GM19452 (cell line): Measurements from ENCODE around the gene ODR4.
"Not testable (repeated sequence)": the region's sequence is repeated elsewhere in the genome, so short reads cannot be mapped to it uniquely, and the experiment has no call there.

Experiments
- ATAC-seq: cut with Tn5 transposase; IDR thresholded peaks from one replicate; pipeline ENCODE4 v1.9.1; 2021; ENCODE audit not compliant: unreplicated experiment

ODR4 gene

GRCh38 chr1:186420923-186421322 is 45.3 kb downstream of the ODR4 start:
- peak; percentile 81 for ATAC-seq

- no peak for ATAC-seq
These were observed 45.8 kb downstream of the ODR4 start for GRCh38 chr1:186421446-186421845.

- ATAC-seq = no peak
These were observed 48.9 kb downstream of the ODR4 start for GRCh38 chr1:186424539-186424938.

GRCh38 chr1:186426118-186426517 is 50.5 kb downstream of the ODR4 start:
- ATAC-seq = no peak

GRCh38 chr1:186429017-186429416 is 53.4 kb downstream of the ODR4 start:
- no peak for ATAC-seq

GRCh38 chr1:186435336-186435735 is 59.7 kb downstream of the ODR4 start:
- no peak for ATAC-seq

- ATAC-seq = no peak
These were observed 62.9 kb downstream of the ODR4 start for GRCh38 chr1:186438567-186438966.

- ATAC-seq = no peak
These were observed 64.9 kb downstream of the ODR4 start for GRCh38 chr1:186440584-186440983.

GRCh38 chr1:186442651-186443375 is 67.2 kb downstream of the ODR4 start:
- ATAC-seq = no peak

- ATAC-seq = no peak
These were observed 68.0 kb downstream of the ODR4 start for GRCh38 chr1:186443638-186444037.

GRCh38 chr1:186446152-186446551 is 70.5 kb downstream of the ODR4 start:
- ATAC-seq = no peak

- ATAC-seq = no peak
These were observed 79.3 kb downstream of the ODR4 start for GRCh38 chr1:186454981-186455380.

- ATAC-seq = no peak
These were observed 81.2 kb downstream of the ODR4 start for GRCh38 chr1:186456729-186457255.

GRCh38 chr1:186459161-186459560 is 83.5 kb downstream of the ODR4 start:
- ATAC-seq = not testable (repeated sequence)

- no peak for ATAC-seq
These were observed 85.4 kb downstream of the ODR4 start, which contains the start of gene PDC for GRCh38 chr1:186461014-186461413. PDC (minus strand) TSS chr1:186461114; CDS start chr1:186449459, 11,655 bp downstream.

- ATAC-seq = no peak
These were observed 87.9 kb downstream of the ODR4 start for GRCh38 chr1:186463511-186463910.

GRCh38 chr1:186463926-186464325 is 88.3 kb downstream of the ODR4 start:
- ATAC-seq = no peak

GRCh38 chr1:186465491-186465890 is 89.9 kb downstream of the ODR4 start:
- ATAC-seq = not testable (repeated sequence)

GRCh38 chr1:186465946-186466345 is 90.3 kb downstream of the ODR4 start:
- ATAC-seq = no peak
